Measurements from ENCODE around the gene RPL36AL. TPM values are rescaled to one million over a fixed set of nuclear protein-coding genes. Genes with fewer than 3 reads are reported as not detected.
"Not testable (repeated sequence)": the region's sequence is repeated elsewhere in the genome, so short reads cannot be mapped to it uniquely, and the experiment has no call there.

RPL36AL gene
- total and polyA plus RNA-seq, 4 donors = 147 to 724 (median 365) TPM

GRCh38 chr14:49622022-49622607, 1.7 kb upstream of the RPL36AL start:
- peak overlapping the region; percentile 38 to 90 for H3K4me3 ChIP-seq (ENCODE audit: low read length in 2 of 2)
- H3K9me3 ChIP-seq (ENCODE audit: control insufficient read depth, low read length) = no peaks in the 10 kb centered on the region
- no peak overlapping the region for H3K27ac ChIP-seq (ENCODE audit: low read depth in 1 of 2, low read length in 2 of 2)
- intact Hi-C loops (cut with DNase I) = no loop called here
- ATAC-seq (ENCODE audit: low FRiP score) (no peak), DNase-seq (no peak)
- H3K4me1 ChIP-seq (ENCODE audit: control insufficient read depth in 1 of 2, insufficient read depth in 2 of 2, low read length in 2 of 2) = peaks cover 0 to 4% of the 10 kb centered on the region in 2 donors
- 40 to 55% methylated on average over 3 of the region's 3 CpGs for WGBS, 2 donors
- no peaks in the 10 kb centered on the region for H3K27me3 ChIP-seq (ENCODE audit: control insufficient read depth in 1 of 2, insufficient read depth in 2 of 2, low read length in 1 of 2)
- H3K36me3 ChIP-seq (ENCODE audit: control insufficient read depth in 1 of 2, insufficient read depth in 2 of 2, low read length in 1 of 2) = peaks cover 0 to 2% of the 10 kb centered on the region in 2 donors

- DNase-seq (peak; percentile 91 to 94), ATAC-seq (ENCODE audit: low FRiP score) (peak; percentile 82)
- Histone ChIP-seq H3K27me3 (ENCODE audit: control insufficient read depth in 1 of 2, insufficient read depth in 2 of 2, low read length in 1 of 2) (no peaks in the 10 kb centered on the region), H3K36me3 (ENCODE audit: control insufficient read depth in 1 of 2, insufficient read depth in 2 of 2, low read length in 1 of 2) (peaks cover 0 to 2% of the 10 kb centered on the region in 2 donors), H3K27ac (ENCODE audit: low read depth in 1 of 2, low read length in 2 of 2) (peak overlapping the region; percentile 24 to 76), H3K4me3 (ENCODE audit: low read length in 2 of 2) (peak overlapping the region; percentile 38 to 90), H3K4me1 (ENCODE audit: control insufficient read depth in 1 of 2, insufficient read depth in 2 of 2, low read length in 2 of 2) (peaks cover 0 to 4% of the 10 kb centered on the region in 2 donors), H3K9me3 (ENCODE audit: control insufficient read depth, low read length) (no peaks in the 10 kb centered on the region)
- intact Hi-C loops (cut with DNase I) = no loop called here
- WGBS, 2 donors = 2 to 3% methylated on average over 64 to 65 of the region's 65 CpGs
Measured at GRCh38 chr14:49621114-49621881, 872 bp upstream of the RPL36AL start.

- intact Hi-C loops (cut with DNase I) = no loop called here
- Histone ChIP-seq H3K9me3 (ENCODE audit: control insufficient read depth, low read length) (no peaks in the 10 kb centered on the region), H3K4me3 (ENCODE audit: low read length in 2 of 2) (peak overlapping the region; percentile 75 to 90), H3K36me3 (ENCODE audit: control insufficient read depth in 1 of 2, insufficient read depth in 2 of 2, low read length in 1 of 2) (peaks cover 0 to 2% of the 10 kb centered on the region in 2 donors), H3K27ac (ENCODE audit: low read depth in 1 of 2, low read length in 2 of 2) (peak overlapping the region; percentile 71 to 94), H3K27me3 (ENCODE audit: control insufficient read depth in 1 of 2, insufficient read depth in 2 of 2, low read length in 1 of 2) (no peaks in the 10 kb centered on the region), H3K4me1 (ENCODE audit: control insufficient read depth in 1 of 2, insufficient read depth in 2 of 2, low read length in 2 of 2) (peaks cover 0 to 4% of the 10 kb centered on the region in 2 donors)
- ATAC-seq (ENCODE audit: low FRiP score) (no peak), DNase-seq (no peak)
- WGBS, 2 donors = 0 to 1% methylated on average over 11 of the region's 11 CpGs
Measured at GRCh38 chr14:49619730-49620129, 696 bp downstream of the RPL36AL start.

GRCh38 chr14:49619273-49619672, 1.2 kb downstream of the RPL36AL start:
- H3K9me3 ChIP-seq (ENCODE audit: control insufficient read depth, low read length); H3K27me3 ChIP-seq (ENCODE audit: control insufficient read depth in 1 of 2, insufficient read depth in 2 of 2, low read length in 1 of 2); H3K4me1 ChIP-seq (ENCODE audit: control insufficient read depth in 1 of 2, insufficient read depth in 2 of 2, low read length in 2 of 2); DNase-seq; H3K27ac ChIP-seq (ENCODE audit: low read depth in 1 of 2, low read length in 2 of 2); ATAC-seq (ENCODE audit: low FRiP score); intact Hi-C loops (cut with DNase I); H3K36me3 ChIP-seq (ENCODE audit: control insufficient read depth in 1 of 2, insufficient read depth in 2 of 2, low read length in 1 of 2): not testable (repeated sequence)
- WGBS, 2 donors = 64 to 74% methylated on average over 19 of the region's 19 CpGs
- H3K4me3 ChIP-seq (ENCODE audit: low read length in 2 of 2) = peak overlapping the region; percentile 75 to 90

- H3K36me3 ChIP-seq (ENCODE audit: control insufficient read depth in 1 of 2, insufficient read depth in 2 of 2, low read length in 1 of 2) = peaks cover 0 to 2% of the 10 kb centered on the region in 2 donors
- ATAC-seq (ENCODE audit: low FRiP score) = no peak
- no peak overlapping the region for H3K27ac ChIP-seq (ENCODE audit: low read depth in 1 of 2, low read length in 2 of 2)
- H3K9me3 ChIP-seq (ENCODE audit: control insufficient read depth, low read length) = no peaks in the 10 kb centered on the region
- intact Hi-C loops (cut with DNase I) = no loop called here
- no peaks in the 10 kb centered on the region for H3K27me3 ChIP-seq (ENCODE audit: control insufficient read depth in 1 of 2, insufficient read depth in 2 of 2, low read length in 1 of 2)
- 90% methylated on average over 6 of the region's 6 CpGs for WGBS, 2 donors
- no peak overlapping the region for H3K4me3 ChIP-seq (ENCODE audit: low read length in 2 of 2)
- H3K4me1 ChIP-seq (ENCODE audit: control insufficient read depth in 1 of 2, insufficient read depth in 2 of 2, low read length in 2 of 2) = peaks cover 0 to 4% of the 10 kb centered on the region in 2 donors
- no peak for DNase-seq
Measured at GRCh38 chr14:49617852-49618519, 2.4 kb downstream of the RPL36AL start.

GRCh38 chr14:49615776-49616175, 4.7 kb downstream of the RPL36AL start:
- Histone ChIP-seq H3K27me3 (ENCODE audit: control insufficient read depth in 1 of 2, insufficient read depth in 2 of 2, low read length in 1 of 2) (no peaks in the 10 kb centered on the region), H3K27ac (ENCODE audit: low read depth in 1 of 2, low read length in 2 of 2) (no peak overlapping the region), H3K4me3 (ENCODE audit: low read length in 2 of 2) (no peak overlapping the region), H3K9me3 (ENCODE audit: control insufficient read depth, low read length) (no peaks in the 10 kb centered on the region), H3K36me3 (ENCODE audit: control insufficient read depth in 1 of 2, insufficient read depth in 2 of 2, low read length in 1 of 2) (peaks cover 0 to 2% of the 10 kb centered on the region in 2 donors), H3K4me1 (ENCODE audit: control insufficient read depth in 1 of 2, insufficient read depth in 2 of 2, low read length in 2 of 2) (no peaks in the 10 kb centered on the region)
- ATAC-seq (ENCODE audit: low FRiP score) (no peak), DNase-seq (no peak)
- intact Hi-C loops (cut with DNase I) = no loop called here
- 59 to 63% methylated on average over 6 of the region's 6 CpGs for WGBS, 2 donors

- H3K27ac ChIP-seq (ENCODE audit: low read depth in 1 of 2, low read length in 2 of 2) = no peak overlapping the region
- DNase-seq (no peak), ATAC-seq (ENCODE audit: low FRiP score) (no peak)
- H3K27me3 ChIP-seq (ENCODE audit: control insufficient read depth in 1 of 2, insufficient read depth in 2 of 2, low read length in 1 of 2) = no peaks in the 10 kb centered on the region
- intact Hi-C loops (cut with DNase I) = no loop called here
- peaks cover 0 to 2% of the 10 kb centered on the region in 2 donors for H3K36me3 ChIP-seq (ENCODE audit: control insufficient read depth in 1 of 2, insufficient read depth in 2 of 2, low read length in 1 of 2)
- no peaks in the 10 kb centered on the region for H3K9me3 ChIP-seq (ENCODE audit: control insufficient read depth, low read length)
- H3K4me3 ChIP-seq (ENCODE audit: low read length in 2 of 2) = no peak overlapping the region
- H3K4me1 ChIP-seq (ENCODE audit: control insufficient read depth in 1 of 2, insufficient read depth in 2 of 2, low read length in 2 of 2) = no peaks in the 10 kb centered on the region
- 89 to 91% methylated on average over 2 of the region's 2 CpGs for WGBS, 2 donors
Measured at GRCh38 chr14:49614196-49614595, 6.2 kb downstream of the RPL36AL start.

GRCh38 chr14:49612671-49613070, 7.8 kb downstream of the RPL36AL start:
- no peak for DNase-seq
- WGBS, 2 donors = 90 to 91% methylated on average over 8 of the region's 8 CpGs
- intact Hi-C loops (cut with DNase I) = no loop called here

More at GRCh38 chr14:49612671-49613070, 7.8 kb downstream of the RPL36AL start:
- Histone ChIP-seq H3K36me3 (ENCODE audit: control insufficient read depth in 1 of 2, insufficient read depth in 2 of 2, low read length in 1 of 2) (no peaks in the 10 kb centered on the region), H3K4me3 (ENCODE audit: low read length in 2 of 2) (no peak overlapping the region), H3K27me3 (ENCODE audit: control insufficient read depth in 1 of 2, insufficient read depth in 2 of 2, low read length in 1 of 2) (no peaks in the 10 kb centered on the region), H3K9me3 (ENCODE audit: control insufficient read depth, low read length) (no peaks in the 10 kb centered on the region), H3K27ac (ENCODE audit: low read depth in 1 of 2, low read length in 2 of 2) (no peak overlapping the region), H3K4me1 (ENCODE audit: control insufficient read depth in 1 of 2, insufficient read depth in 2 of 2, low read length in 2 of 2) (no peaks in the 10 kb centered on the region)
- no peak for ATAC-seq (ENCODE audit: low FRiP score)
